Measurements from ENCODE around the gene TPST2.

The TPST2 gene

GRCh38 chr22:26550498-26551033 is 39.4 kb downstream of the TPST2 start:
- DNase-seq (ENCODE audit: low spot score in 2 of 2) = no peak
- H3K27me3 ChIP-seq (ENCODE audit: low read depth) = no peaks in the 10 kb centered on the region
- H3K9me3 ChIP-seq = no peaks in the 10 kb centered on the region
- H3K4me3 ChIP-seq = no peak overlapping the region
- no peaks in the 10 kb centered on the region for H3K36me3 ChIP-seq (replicated peaks)
- H3K4me1 ChIP-seq = peaks cover 11% of the 10 kb centered on the region
- in situ Hi-C loops (cut with MboI; ENCODE audit: low sequenced_read_pairs) = no loop called here

DNA sequence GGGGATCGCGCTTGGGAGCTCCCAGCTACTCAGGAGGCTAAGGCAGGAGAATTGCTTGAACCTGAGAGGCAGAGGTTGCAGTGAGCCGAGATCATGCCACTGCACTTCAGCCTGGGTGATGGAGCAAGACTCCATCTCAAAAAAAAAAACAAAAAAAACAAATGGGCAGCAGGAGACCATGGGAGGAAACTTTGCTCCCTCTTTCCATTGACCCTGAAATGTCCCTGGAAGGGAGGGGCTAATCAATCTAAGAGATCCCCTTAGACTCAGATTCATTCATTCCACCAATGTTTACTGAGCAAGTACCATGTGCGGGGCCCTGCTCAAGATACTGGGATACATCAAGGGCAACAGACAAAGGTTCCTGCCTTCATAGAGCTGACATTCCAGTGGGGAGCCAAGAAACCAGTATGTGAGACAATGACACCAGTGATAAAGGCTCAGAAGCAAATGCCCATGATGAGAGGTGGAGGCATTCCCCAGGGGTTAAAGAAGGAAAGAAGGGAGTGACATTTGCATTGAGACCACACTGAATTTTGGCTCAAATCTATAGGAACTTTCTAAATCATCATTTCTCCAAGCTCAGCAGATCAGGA is 39.9 kb downstream of the TPST2 start:
- Histone ChIP-seq H3K9me3 (no peaks in the 10 kb centered on the region), H3K27me3 (ENCODE audit: low read depth) (no peaks in the 10 kb centered on the region), H3K36me3 (replicated peaks) (no peaks in the 10 kb centered on the region), H3K4me3 (no peak overlapping the region), H3K4me1 (peaks cover 6% of the 10 kb centered on the region)
- no peak for DNase-seq (ENCODE audit: low spot score in 2 of 2)
- in situ Hi-C loops (cut with MboI; ENCODE audit: low sequenced_read_pairs) = no loop called here

GRCh38 chr22:26548984-26549383 is 40.9 kb downstream of the TPST2 start:
- Histone ChIP-seq H3K4me1 (no peaks in the 10 kb centered on the region), H3K36me3 (replicated peaks) (no peaks in the 10 kb centered on the region), H3K27me3 (ENCODE audit: low read depth) (no peaks in the 10 kb centered on the region), H3K4me3 (no peak overlapping the region), H3K9me3 (no peaks in the 10 kb centered on the region)
- in situ Hi-C loops (cut with MboI; ENCODE audit: low sequenced_read_pairs) = no loop called here
- no peak for DNase-seq (ENCODE audit: low spot score in 2 of 2)

- H3K27me3 ChIP-seq (ENCODE audit: low read depth) = no peaks in the 10 kb centered on the region
- DNase-seq (ENCODE audit: low spot score in 2 of 2) = no peak
- no peaks in the 10 kb centered on the region for H3K9me3 ChIP-seq
- no peak overlapping the region for H3K4me3 ChIP-seq
- H3K36me3 ChIP-seq (replicated peaks) = no peaks in the 10 kb centered on the region
- in situ Hi-C loops (cut with MboI; ENCODE audit: low sequenced_read_pairs) = no loop called here
- no peaks in the 10 kb centered on the region for H3K4me1 ChIP-seq
Observed at GRCh38 chr22:26548303-26548702, 41.6 kb downstream of the TPST2 start.

GRCh38 chr22:26547837-26548236 is 42.1 kb downstream of the TPST2 start:
- no peak overlapping the region for H3K4me3 ChIP-seq
- no peaks in the 10 kb centered on the region for H3K9me3 ChIP-seq
- no peaks in the 10 kb centered on the region for H3K36me3 ChIP-seq (replicated peaks)
- no peak for DNase-seq (ENCODE audit: low spot score in 2 of 2)
- no peaks in the 10 kb centered on the region for H3K27me3 ChIP-seq (ENCODE audit: low read depth)
- H3K4me1 ChIP-seq = no peaks in the 10 kb centered on the region
- in situ Hi-C loops (cut with MboI; ENCODE audit: low sequenced_read_pairs) = no loop called here

GRCh38 chr22:26547426-26547825 is 42.5 kb downstream of the TPST2 start:
- DNase-seq (ENCODE audit: low spot score in 2 of 2) = no peak
- no peaks in the 10 kb centered on the region for H3K36me3 ChIP-seq (replicated peaks)
- no peak overlapping the region for H3K4me3 ChIP-seq
- in situ Hi-C loops (cut with MboI; ENCODE audit: low sequenced_read_pairs) = no loop called here
- H3K4me1 ChIP-seq = no peaks in the 10 kb centered on the region
- H3K27me3 ChIP-seq (ENCODE audit: low read depth) = no peaks in the 10 kb centered on the region
- no peaks in the 10 kb centered on the region for H3K9me3 ChIP-seq

GRCh38 chr22:26546282-26546681 is 43.6 kb downstream of the TPST2 start:
- Histone ChIP-seq H3K36me3 (replicated peaks) (no peaks in the 10 kb centered on the region), H3K9me3 (no peaks in the 10 kb centered on the region), H3K4me1 (no peaks in the 10 kb centered on the region), H3K4me3 (no peak overlapping the region), H3K27me3 (ENCODE audit: low read depth) (no peaks in the 10 kb centered on the region)
- DNase-seq (ENCODE audit: low spot score in 2 of 2) = no peak
- in situ Hi-C loops (cut with MboI; ENCODE audit: low sequenced_read_pairs) = no loop called here

GRCh38 chr22:26545827-26546226 is 44.1 kb downstream of the TPST2 start:
- H3K27me3 ChIP-seq (ENCODE audit: low read depth) = no peaks in the 10 kb centered on the region
- no peaks in the 10 kb centered on the region for H3K4me1 ChIP-seq
- H3K36me3 ChIP-seq (replicated peaks) = no peaks in the 10 kb centered on the region
- no peak overlapping the region for H3K4me3 ChIP-seq
- H3K9me3 ChIP-seq = no peaks in the 10 kb centered on the region
- in situ Hi-C loops (cut with MboI; ENCODE audit: low sequenced_read_pairs) = no loop called here
- no peak for DNase-seq (ENCODE audit: low spot score in 2 of 2)

DNA sequence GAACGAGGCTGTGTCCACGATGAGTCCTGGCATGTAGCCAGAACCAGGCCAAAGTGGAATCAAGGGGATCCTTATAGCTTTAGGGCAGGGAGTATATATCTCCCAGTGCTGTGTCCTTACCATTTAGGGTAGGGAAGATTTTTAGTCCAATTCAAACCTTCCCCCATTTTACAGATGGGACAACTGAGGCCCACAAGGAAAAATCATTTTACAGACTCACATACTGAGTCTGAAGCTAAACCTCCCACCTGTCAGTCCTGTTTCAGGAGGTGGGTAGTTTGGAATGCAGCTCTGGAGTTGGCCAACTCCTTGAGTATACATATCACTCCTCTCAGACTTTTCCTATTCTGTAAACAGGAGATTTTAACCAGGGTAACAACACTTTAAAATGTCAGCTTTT is 44.5 kb downstream of the TPST2 start:
- H3K9me3 ChIP-seq = no peaks in the 10 kb centered on the region
- no peak overlapping the region for H3K4me3 ChIP-seq
- H3K36me3 ChIP-seq (replicated peaks) = no peaks in the 10 kb centered on the region
- no peaks in the 10 kb centered on the region for H3K4me1 ChIP-seq
- in situ Hi-C loops (cut with MboI; ENCODE audit: low sequenced_read_pairs) = no loop called here
- H3K27me3 ChIP-seq (ENCODE audit: low read depth) = no peaks in the 10 kb centered on the region
- DNase-seq (ENCODE audit: low spot score in 2 of 2) = no peak

DNA sequence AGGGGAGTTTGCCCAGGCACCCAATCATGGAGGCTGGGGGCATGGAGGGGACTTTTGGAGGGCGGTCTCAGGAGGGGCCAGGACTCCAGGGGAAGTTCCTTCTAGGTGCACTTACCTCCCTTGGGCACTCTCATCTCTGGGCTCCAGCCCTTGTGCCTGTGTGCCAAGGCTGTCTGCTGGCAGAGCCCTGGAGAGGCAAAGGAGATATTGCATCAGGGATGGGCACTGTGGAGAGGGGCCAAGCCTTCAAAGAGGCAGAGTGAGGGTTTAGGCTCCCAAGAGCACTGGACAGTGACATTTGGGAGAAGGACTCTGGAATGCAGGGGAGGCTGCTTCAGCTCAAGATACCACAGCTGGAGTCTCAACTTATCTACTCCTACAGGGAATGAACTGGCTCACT is 45.4 kb downstream of the TPST2 start:
- in situ Hi-C loops (cut with MboI; ENCODE audit: low sequenced_read_pairs) = no loop called here
- Histone ChIP-seq H3K4me1 (no peaks in the 10 kb centered on the region), H3K4me3 (no peak overlapping the region), H3K9me3 (no peaks in the 10 kb centered on the region), H3K27me3 (ENCODE audit: low read depth) (no peaks in the 10 kb centered on the region), H3K36me3 (replicated peaks) (no peaks in the 10 kb centered on the region)
- no peak for DNase-seq (ENCODE audit: low spot score in 2 of 2)

GRCh38 chr22:26542831-26543230 is 47.1 kb downstream of the TPST2 start:
- H3K9me3 ChIP-seq = no peaks in the 10 kb centered on the region
- H3K4me3 ChIP-seq = no peak overlapping the region
- H3K4me1 ChIP-seq = no peaks in the 10 kb centered on the region
- DNase-seq (ENCODE audit: low spot score in 2 of 2) = no peak
- H3K27me3 ChIP-seq (ENCODE audit: low read depth) = no peaks in the 10 kb centered on the region
- no peaks in the 10 kb centered on the region for H3K36me3 ChIP-seq (replicated peaks)
- in situ Hi-C loops (cut with MboI; ENCODE audit: low sequenced_read_pairs) = no loop called here

DNA sequence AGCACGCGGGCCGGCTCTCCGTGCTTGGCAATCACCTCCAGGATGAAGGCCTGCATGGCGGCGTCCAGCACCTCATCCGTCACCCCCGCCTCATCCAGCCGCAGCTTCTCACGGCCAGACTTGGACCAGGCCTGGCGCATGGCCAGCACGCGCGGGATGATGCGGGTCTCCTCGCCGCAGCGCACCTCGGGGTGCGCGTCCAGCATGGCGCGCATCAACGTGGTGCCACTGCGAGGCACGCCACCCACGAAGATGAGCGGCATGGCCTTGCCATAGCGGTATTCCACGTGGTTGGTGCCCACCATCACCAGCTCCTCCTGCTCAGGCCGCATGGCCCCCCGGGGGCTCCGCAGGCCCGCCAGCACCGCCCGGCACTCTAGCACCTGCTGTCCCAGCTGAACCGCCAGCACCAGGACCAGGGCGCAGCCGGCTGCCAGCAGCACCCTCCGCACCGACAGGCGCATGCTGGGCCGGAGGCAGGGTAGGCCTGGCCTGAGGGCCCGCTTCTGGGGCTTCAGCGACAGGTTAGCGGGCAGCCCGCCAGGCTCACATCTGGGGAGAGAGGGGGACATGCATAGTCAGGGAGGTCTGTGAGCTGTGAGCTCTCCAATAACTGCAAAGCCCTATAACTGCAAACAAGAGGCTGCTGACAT is 48.6 kb downstream of the TPST2 start:
- no peaks in the 10 kb centered on the region for H3K4me1 ChIP-seq

DNA sequence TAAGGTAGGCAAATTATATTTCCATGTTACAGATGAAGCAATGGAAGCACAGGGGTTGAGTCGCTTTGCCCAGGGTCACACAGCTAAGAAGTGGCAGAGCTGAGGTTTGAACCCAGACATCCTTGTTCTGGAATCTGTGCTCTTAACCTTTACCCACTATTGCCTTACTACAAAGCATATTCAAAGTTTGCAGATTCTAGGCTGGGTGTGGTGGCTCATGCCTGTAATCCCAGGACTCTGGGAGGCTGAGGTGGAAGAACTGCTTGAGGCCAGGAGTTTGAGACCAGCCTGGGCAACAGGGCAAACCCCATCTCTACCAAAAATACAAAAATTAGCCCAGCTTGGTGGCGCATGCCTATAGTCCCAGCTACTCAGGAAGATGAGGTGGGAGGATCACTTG is 49.8 kb downstream of the TPST2 start:
- Histone ChIP-seq H3K9me3 (no peaks in the 10 kb centered on the region), H3K4me3 (no peak overlapping the region), H3K36me3 (replicated peaks) (no peaks in the 10 kb centered on the region), H3K27me3 (ENCODE audit: low read depth) (no peaks in the 10 kb centered on the region), H3K4me1 (no peaks in the 10 kb centered on the region)
- in situ Hi-C loops (cut with MboI; ENCODE audit: low sequenced_read_pairs) = no loop called here
- no peak for DNase-seq (ENCODE audit: low spot score in 2 of 2)

More for the DNA sequence above, 48.6 kb downstream of the TPST2 start:
- H3K9me3 ChIP-seq = no peaks in the 10 kb centered on the region
- H3K4me3 ChIP-seq = no peak overlapping the region
- H3K36me3 ChIP-seq (replicated peaks) = no peaks in the 10 kb centered on the region
- no peaks in the 10 kb centered on the region for H3K27me3 ChIP-seq (ENCODE audit: low read depth)
- in situ Hi-C loops (cut with MboI; ENCODE audit: low sequenced_read_pairs) = no loop called here
- no peak for DNase-seq (ENCODE audit: low spot score in 2 of 2)

DNA sequence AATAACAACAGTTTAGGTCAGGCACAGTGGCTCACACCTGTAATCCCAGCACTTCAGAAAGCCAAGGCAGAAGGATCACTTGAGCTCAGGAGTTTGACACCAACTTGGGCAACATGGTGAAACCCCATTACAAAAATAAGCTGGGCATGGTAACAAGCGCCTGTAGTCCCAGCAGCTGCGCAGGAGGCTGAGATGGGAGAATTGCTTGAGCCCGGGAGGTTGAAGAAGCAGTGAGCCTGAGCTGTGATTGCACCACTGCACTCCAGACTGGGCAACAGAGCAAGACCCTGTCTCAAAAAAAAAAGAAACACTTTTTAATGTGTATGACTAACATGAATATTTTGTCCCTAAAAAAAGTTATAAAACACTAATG is 53.2 kb downstream of the TPST2 start:
- Histone ChIP-seq H3K9me3 (no peaks in the 10 kb centered on the region), H3K36me3 (replicated peaks) (no peaks in the 10 kb centered on the region), H3K4me3 (no peak overlapping the region), H3K27me3 (ENCODE audit: low read depth) (no peaks in the 10 kb centered on the region), H3K4me1 (no peaks in the 10 kb centered on the region)
- DNase-seq (ENCODE audit: low spot score in 2 of 2) = no peak
- in situ Hi-C loops (cut with MboI; ENCODE audit: low sequenced_read_pairs) = no loop called here

All from HAP-1 (cell line).